ENCODE measurements around the gene SFXN3.

Gene SFXN3

GRCh38 chr10:101018600-101019439 is 12.2 kb upstream of the SFXN3 start:
- Histone ChIP-seq H3K36me3 (ENCODE audit: low read depth) (no peaks in the 10 kb centered on the region), H3K27me3 (ENCODE audit: insufficient read depth, poor library complexity, severe bottlenecking) (no peaks in the 10 kb centered on the region), H3K4me3 (ENCODE audit: severe bottlenecking) (no peak overlapping the region), H3K27ac (ENCODE audit: poor library complexity, severe bottlenecking) (no peak overlapping the region), H3K4me1 (ENCODE audit: insufficient read depth, poor library complexity, severe bottlenecking) (no peaks in the 10 kb centered on the region), H3K9me3 (ENCODE audit: severe bottlenecking) (no peaks in the 10 kb centered on the region)
- peak; percentile 63 for ATAC-seq (ENCODE audit: low read depth)
- no peak for DNase-seq (ENCODE audit: low spot score)
- peak; percentile 62 for TF ChIP-seq CTCF (IDR thresholded peaks at IDR 0.05; ENCODE audit: poor library complexity, severe bottlenecking)

GRCh38 chr10:101019440-101019703 is 11.7 kb upstream of the SFXN3 start:
- ATAC-seq (ENCODE audit: low read depth) (no peak), DNase-seq (ENCODE audit: low spot score) (no peak)
- Histone ChIP-seq H3K27me3 (ENCODE audit: insufficient read depth, poor library complexity, severe bottlenecking) (no peaks in the 10 kb centered on the region), H3K36me3 (ENCODE audit: low read depth) (no peaks in the 10 kb centered on the region), H3K9me3 (ENCODE audit: severe bottlenecking) (no peaks in the 10 kb centered on the region), H3K4me1 (ENCODE audit: insufficient read depth, poor library complexity, severe bottlenecking) (no peaks in the 10 kb centered on the region), H3K4me3 (ENCODE audit: severe bottlenecking) (no peak overlapping the region), H3K27ac (ENCODE audit: poor library complexity, severe bottlenecking) (no peak overlapping the region)
- TF ChIP-seq CTCF (IDR thresholded peaks at IDR 0.05; ENCODE audit: poor library complexity, severe bottlenecking), result no peak

- ATAC-seq (ENCODE audit: low read depth) (no peak), DNase-seq (ENCODE audit: low spot score) (no peak)
- no peak overlapping the region for H3K4me3 ChIP-seq (ENCODE audit: severe bottlenecking)
- no peaks in the 10 kb centered on the region for H3K9me3 ChIP-seq (ENCODE audit: severe bottlenecking)
- no peak for TF ChIP-seq CTCF (IDR thresholded peaks at IDR 0.05; ENCODE audit: poor library complexity, severe bottlenecking)
- H3K27me3 ChIP-seq (ENCODE audit: insufficient read depth, poor library complexity, severe bottlenecking), result no peaks in the 10 kb centered on the region
- H3K27ac ChIP-seq (ENCODE audit: poor library complexity, severe bottlenecking), result no peak overlapping the region
- no peaks in the 10 kb centered on the region for H3K36me3 ChIP-seq (ENCODE audit: low read depth)
- H3K4me1 ChIP-seq (ENCODE audit: insufficient read depth, poor library complexity, severe bottlenecking), result no peaks in the 10 kb centered on the region
Measured at GRCh38 chr10:101020427-101021075, 10.5 kb upstream of the SFXN3 start.

- DNase-seq (ENCODE audit: low spot score) (no peak), ATAC-seq (ENCODE audit: low read depth) (peak; percentile 7; the same call in 1 of the 3 replicates)
- H3K36me3 ChIP-seq (ENCODE audit: low read depth), result no peaks in the 10 kb centered on the region
- no peaks in the 10 kb centered on the region for H3K9me3 ChIP-seq (ENCODE audit: severe bottlenecking)
- no peak overlapping the region for H3K4me3 ChIP-seq (ENCODE audit: severe bottlenecking)
- TF ChIP-seq CTCF (IDR thresholded peaks at IDR 0.05; ENCODE audit: poor library complexity, severe bottlenecking), result no peak
- no peaks in the 10 kb centered on the region for H3K4me1 ChIP-seq (ENCODE audit: insufficient read depth, poor library complexity, severe bottlenecking)
- H3K27me3 ChIP-seq (ENCODE audit: insufficient read depth, poor library complexity, severe bottlenecking), result no peaks in the 10 kb centered on the region
- no peak overlapping the region for H3K27ac ChIP-seq (ENCODE audit: poor library complexity, severe bottlenecking)
Measured at GRCh38 chr10:101021239-101021638, 9.8 kb upstream of the SFXN3 start.

Data from RWPE2 (cell line).